Right lobe of liver (tissue), 6 donors: ENCODE measurements around the gene PCDHGC4. TPM values are rescaled to one million over a fixed set of nuclear protein-coding genes. Genes with fewer than 3 reads are reported as not detected.

Experiments
- ATAC-seq, 4 donors: fragments of 200-7000 bp; cut with Tn5 transposase; one replicate each; pipeline ENCODE4 v1.9.1; 2020; ENCODE audit warnings: mild to moderate bottlenecking in 4 of 4, moderate library complexity in 4 of 4
- DNase-seq, 3 donors: peaks; one replicate each; pipeline ENCODE4 v3.0.0-alpha.2; 2020
- H3K27ac ChIP-seq, 3 donors: fragments of 200-600 bp; one replicate each; pipeline ENCODE4 v1.8.0; 2022
- H3K27me3 ChIP-seq, 2 donors: fragments of 200-600 bp; one replicate each; pipeline ENCODE4 v1.8.0; 2022
- H3K36me3 ChIP-seq, 4 donors: fragments of 200-600 bp; sonication (generic) in 1 of 4; one replicate each; pipeline versions ENCODE4 v1.5.1 to v1.8.0; 2017 to 2022; ENCODE audit warnings: control low read depth in 1 of 4
- H3K4me1 ChIP-seq, 4 donors: fragments of 200-600 bp; sonication (generic) in 1 of 4; one replicate each; pipeline versions ENCODE4 v1.5.1 to v1.8.0; 2017 to 2022; ENCODE audit warnings: control low read depth in 1 of 4
- H3K4me3 ChIP-seq, 3 donors: fragments of 200-600 bp; one replicate each; pipeline ENCODE4 v1.8.0; 2022
- H3K9me3 ChIP-seq, 4 donors: fragments of 200-600 bp; sonication (generic) in 1 of 4; one replicate each; pipeline versions ENCODE4 v1.5.1 to v1.8.0; 2017 to 2022; ENCODE audit warnings: control low read depth in 1 of 4
- POLR2A ChIP-seq: fragments of 450-650 bp; IDR thresholded peaks from one replicate; pipeline ENCODE4 v1.6.1; 2017; ENCODE audit warnings: antibody characterized with exemption, mild to moderate bottlenecking
- WGBS: methylation state at CpG from one replicate; pipeline ENCODE4 v1.1.6; 2018; ENCODE audit warnings: low coverage, low lambda C conversion rate; ENCODE audit not compliant: insufficient coverage; ENCODE audit errors: missing lambda C conversion rate; 5-methylcytosine and 5-hydroxymethylcytosine counted together
- intact Hi-C, 2 donors: fragments of 100-400 bp; cut with DNase I; formaldehyde crosslinking; loops; one replicate each; pipeline versions ENCODE4 v1.11.2 to v1.14.1; 2022
- long read RNA-seq: library from polyadenylated mRNA; unstranded; transcript quantifications from one replicate; pipeline ENCODE4 v2.0.0, GENCODE V29; 2019
- total RNA-seq, 6 experiments: library from RNA; depleted of rRNA in 2 of 6; stranded (reverse); fragments of >200 nt in 2 of 6; fragmentation: NEBNext Ultra II Directional in 3 of 6; extraction: Animal tissue kit (Norgen Biotek cat#: 25700) in 3 of 6; gene quantifications; one replicate each; pipeline versions ENCODE4 v1.1.0 to v1.2.4, GENCODE V29; 2016 to 2023
- TF ChIP-seq, protein P1 (sequence below), 4 donors: fragments of 200-600 bp in 3 of 4; fragments of 450-650 bp in 1 of 4; IDR thresholded peaks; one replicate each; pipeline versions ENCODE4 v1.5.1 to v1.8.0; 2016 to 2022; ENCODE audit warnings: antibody characterized with exemption in 4 of 4, mild to moderate bottlenecking in 2 of 4
- donor health status: DM: no; HTN: yes; CAD: no.
- donor health status: DM: no; HTN: no; CAD: no.
- donor health status: DM: no; HTN: no; CAD: no.
- donor health status: DM: no; HTN: yes; CAD: no.
- donor health status: DM: no; HTN: yes; CAD: no.

The PCDHGC4 gene
- 10 to 100 TPM in 1 of 6 experiments, under 1 TPM in 5; 0.20 to 10.7 (median 0.34) TPM for total RNA-seq
- long read RNA-seq, result 0 reads

DNA sequence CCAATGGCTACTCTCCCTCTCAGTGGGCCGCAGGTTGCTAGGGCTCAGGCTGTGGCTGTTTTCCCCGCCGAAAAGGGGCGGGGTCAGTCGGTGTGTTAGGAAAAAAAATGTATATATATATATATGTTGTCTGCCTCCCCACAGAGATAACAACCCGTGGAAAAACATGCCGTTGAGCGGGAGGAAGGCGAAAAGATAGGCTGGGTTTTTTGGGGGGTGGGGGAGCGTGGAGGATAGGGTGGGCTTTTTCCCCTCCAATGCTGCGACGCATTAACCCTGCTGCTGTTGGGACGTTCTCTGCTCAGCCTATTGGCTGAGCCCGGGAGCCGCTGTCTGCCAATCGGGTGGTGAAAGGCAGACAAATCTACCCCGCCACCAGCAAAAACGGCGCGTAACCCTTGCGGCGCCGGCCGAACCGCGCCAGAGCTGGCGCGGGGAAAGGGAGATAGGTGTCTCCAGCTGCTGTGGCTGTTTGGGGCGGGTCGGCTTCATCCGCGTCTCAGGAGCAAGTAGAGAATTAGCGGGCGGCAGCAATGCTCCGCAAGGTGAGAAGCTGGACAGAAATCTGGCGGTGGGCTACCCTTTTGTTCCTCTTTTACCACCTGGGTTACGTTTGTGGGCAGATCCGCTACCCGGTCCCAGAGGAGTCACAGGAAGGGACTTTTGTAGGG is at the start of gene PCDHGC4:
Gene PCDHGC4 (plus strand): TSS at position 390 of the 671 bp plus-strand sequence. CDS start 144 bp downstream, at position 534.
- no peaks in the 10 kb centered on the region for H3K36me3 ChIP-seq
- H3K27me3 ChIP-seq, result no peaks in the 10 kb centered on the region
- no peaks in the 10 kb centered on the region for H3K9me3 ChIP-seq
- intact Hi-C loops, result no loop called here
- H3K27ac ChIP-seq, result no peak within 1 kb of the TSS
- TF ChIP-seq, protein P1, sequence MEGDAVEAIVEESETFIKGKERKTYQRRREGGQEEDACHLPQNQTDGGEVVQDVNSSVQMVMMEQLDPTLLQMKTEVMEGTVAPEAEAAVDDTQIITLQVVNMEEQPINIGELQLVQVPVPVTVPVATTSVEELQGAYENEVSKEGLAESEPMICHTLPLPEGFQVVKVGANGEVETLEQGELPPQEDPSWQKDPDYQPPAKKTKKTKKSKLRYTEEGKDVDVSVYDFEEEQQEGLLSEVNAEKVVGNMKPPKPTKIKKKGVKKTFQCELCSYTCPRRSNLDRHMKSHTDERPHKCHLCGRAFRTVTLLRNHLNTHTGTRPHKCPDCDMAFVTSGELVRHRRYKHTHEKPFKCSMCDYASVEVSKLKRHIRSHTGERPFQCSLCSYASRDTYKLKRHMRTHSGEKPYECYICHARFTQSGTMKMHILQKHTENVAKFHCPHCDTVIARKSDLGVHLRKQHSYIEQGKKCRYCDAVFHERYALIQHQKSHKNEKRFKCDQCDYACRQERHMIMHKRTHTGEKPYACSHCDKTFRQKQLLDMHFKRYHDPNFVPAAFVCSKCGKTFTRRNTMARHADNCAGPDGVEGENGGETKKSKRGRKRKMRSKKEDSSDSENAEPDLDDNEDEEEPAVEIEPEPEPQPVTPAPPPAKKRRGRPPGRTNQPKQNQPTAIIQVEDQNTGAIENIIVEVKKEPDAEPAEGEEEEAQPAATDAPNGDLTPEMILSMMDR (IDR thresholded peaks at IDR 0.05), result no peak
- TF ChIP-seq POLR2A, result no peak
- DNase-seq (no peak), ATAC-seq (no peak)
- H3K4me3 ChIP-seq, result no peak within 1 kb of the TSS
- H3K4me1 ChIP-seq, result no peaks in the 10 kb centered on the region
- WGBS, result 14% methylated on average over 20 of the region's 39 CpGs

DNA sequence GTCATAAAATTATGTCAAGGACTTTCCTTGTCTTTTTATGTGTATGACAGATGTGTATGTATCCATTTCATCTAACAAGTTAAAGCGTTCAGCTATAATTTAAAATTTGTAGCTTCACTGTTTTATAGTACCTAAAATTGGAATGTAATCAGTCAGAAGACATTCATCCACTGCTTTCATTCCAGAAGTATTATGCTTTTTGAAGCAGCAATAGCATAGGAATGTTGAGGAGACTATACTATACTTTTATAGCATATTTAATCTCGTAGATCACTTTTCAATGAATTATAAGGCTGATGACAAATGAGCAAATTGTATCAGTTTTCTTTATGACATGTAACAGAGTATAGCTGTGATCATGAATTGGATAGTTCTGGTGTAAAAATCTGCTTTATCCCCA is 47.6 kb upstream of the PCDHGC4 start:
- DNase-seq (no peak), ATAC-seq (no peak)
- H3K27me3 ChIP-seq, result no peaks in the 10 kb centered on the region
- H3K27ac ChIP-seq, result no peak overlapping the region
- TF ChIP-seq, protein P1 (IDR thresholded peaks at IDR 0.05), result no peak
- no peak for TF ChIP-seq POLR2A
- intact Hi-C loops, result no loop called here
- no peaks in the 10 kb centered on the region for H3K9me3 ChIP-seq
- no peaks in the 10 kb centered on the region for H3K36me3 ChIP-seq
- no peaks in the 10 kb centered on the region for H3K4me1 ChIP-seq
- 88% methylated on average over 2 of the region's 2 CpGs for whole genome bisulfite sequencing
- no peak overlapping the region for H3K4me3 ChIP-seq

DNA sequence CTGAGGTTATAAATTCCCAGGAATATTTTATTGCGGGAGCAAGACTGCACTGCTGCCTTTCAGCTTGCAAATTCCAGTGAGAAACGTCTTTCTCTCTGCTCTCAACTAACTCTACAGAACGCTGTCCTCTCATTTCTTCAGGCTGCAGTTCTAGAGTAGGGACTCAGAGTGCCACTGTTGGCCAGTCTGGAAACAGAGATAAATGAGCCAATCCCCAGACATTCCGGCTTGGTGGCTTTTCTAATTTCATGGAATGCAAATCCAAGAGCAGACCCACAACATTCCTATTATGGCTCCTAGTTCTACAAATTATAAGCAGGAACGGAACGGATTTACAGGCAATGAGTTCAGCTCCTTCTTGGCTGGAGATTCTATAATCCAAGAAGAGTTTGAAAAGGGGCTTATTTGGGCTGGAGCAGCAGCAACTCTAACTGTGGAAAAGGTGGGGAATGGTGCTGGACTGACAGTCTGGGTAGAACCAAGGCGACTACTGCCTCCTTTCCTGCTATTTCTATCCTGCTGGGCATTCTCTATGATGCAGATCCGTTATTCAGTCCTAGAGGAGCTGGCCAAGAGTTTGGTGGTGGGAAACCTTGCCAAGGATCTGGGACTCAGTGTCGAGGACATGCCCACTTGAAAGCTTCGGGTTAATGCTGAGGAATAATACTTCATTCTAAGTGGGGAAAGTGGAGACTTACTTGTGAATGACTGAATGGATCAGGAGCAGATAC is 45.3 kb upstream of the PCDHGC4 start:
- Histone ChIP-seq H3K4me3 (no peak overlapping the region), H3K9me3 (no peaks in the 10 kb centered on the region), H3K27me3 (no peaks in the 10 kb centered on the region), H3K27ac (no peak overlapping the region), H3K36me3 (no peaks in the 10 kb centered on the region), H3K4me1 (no peaks in the 10 kb centered on the region)
- TF ChIP-seq, protein P1 (IDR thresholded peaks at IDR 0.05), result no peak
- TF ChIP-seq POLR2A, result no peak
- DNase-seq (no peak), ATAC-seq (no peak)
- 68% methylated on average over 10 of the region's 10 CpGs for WGBS
- intact Hi-C loops, result no loop called here

DNA sequence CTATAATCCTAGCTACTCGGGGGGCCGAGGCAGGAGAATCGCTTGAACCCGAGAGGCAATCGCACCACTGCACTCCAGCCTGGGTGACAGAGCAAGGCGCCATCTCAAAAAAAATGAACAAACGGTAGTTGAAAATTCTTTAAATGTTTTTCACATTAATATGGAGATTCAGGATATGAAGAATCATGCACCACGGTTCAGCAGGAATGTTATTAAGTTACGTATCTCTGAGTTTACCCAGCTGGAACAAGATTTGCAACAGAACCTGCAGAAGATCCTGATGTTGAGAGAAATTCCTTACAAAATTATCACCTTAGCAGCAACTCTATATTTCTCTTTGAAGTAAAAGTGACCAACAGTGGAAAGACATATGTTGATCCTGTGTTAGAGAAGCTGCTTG is 44.5 kb upstream of the PCDHGC4 start:
- Histone ChIP-seq H3K4me1 (no peaks in the 10 kb centered on the region), H3K9me3 (no peaks in the 10 kb centered on the region), H3K36me3 (no peaks in the 10 kb centered on the region), H3K4me3 (no peak overlapping the region), H3K27me3 (no peaks in the 10 kb centered on the region), H3K27ac (no peak overlapping the region)
- DNase-seq, result no peak
- intact Hi-C loops, result no loop called here
- no peak for ATAC-seq
- TF ChIP-seq POLR2A, result no peak
- TF ChIP-seq, protein P1 (IDR thresholded peaks at IDR 0.05), result no peak
- WGBS, result 87% methylated on average over 9 of the region's 9 CpGs
